Gastrocnemius medialis (tissue), 4 donors: ENCODE measurements around the gene LRRTM3.

Experiments used
- CTCF ChIP-seq, 5 experiments: fragments of 450-650 bp in 3 of 5; fragments of 200-600 bp in 2 of 5; sonication (generic) in 2 of 5; IDR thresholded peaks in 4 of 5; conservative IDR thresholded peaks in 1 of 5; 1 replicate in 4 of 5; 2 replicates in 1 of 5; pipeline ENCODE4 v1.5.1; 2016 to 2019; ENCODE audit warnings: antibody characterized with exemption in 5 of 5, mild to moderate bottlenecking in 3 of 5, moderate library complexity in 3 of 5
- POLR2A ChIP-seq, 2 donors: fragments of 450-650 bp; IDR thresholded peaks; one replicate each; pipeline ENCODE4 v1.6.1; 2017; ENCODE audit warnings: antibody characterized with exemption in 2 of 2, mild to moderate bottlenecking in 2 of 2, moderate library complexity in 2 of 2

- TF ChIP-seq CTCF (IDR thresholded peaks at IDR 0.05 in 4 of 5, conservative IDR thresholded peaks at IDR 0.05 in 1 of 5) (no peak), POLR2A (IDR thresholded peaks at IDR 0.05) (no peak)
These were observed 189.1 kb downstream of the LRRTM3 start for GRCh38 chr10:67114945-67115344.
